A673 (cell line): Measurements from ENCODE around the gene EFCAB8. TPM values are rescaled to one million over a fixed set of nuclear protein-coding genes. Genes with fewer than 3 reads are reported as not detected.

Experiments used
- BruUV-seq: library from RNA; stranded (reverse); fragments of 400-500 nt; replicated peaks from 2 replicates; lab custom pipeline; 2021; lab: Mats Ljungman, UMichigan
- CTCF ChIA-PET: fragments of 300-600 bp; sonication (Branson Sonifier 250); formaldehyde crosslinking; loops from one replicate; lab custom pipeline; 2022; ENCODE audit warnings: antibody characterized with exemption; lab: Charles Lee
- POLR2A ChIA-PET: fragments of 300-600 bp; sonication (Branson Sonifier 250); formaldehyde crosslinking; loops from one replicate; lab custom pipeline; 2022; ENCODE audit warnings: antibody characterized with exemption; ENCODE audit not compliant: low non-redundant PET; lab: Charles Lee
- DNase-seq: peaks from one replicate; pipeline ENCODE4 v3.0.0-alpha.2; 2015; ENCODE audit warnings: low spot score
- H3K27ac ChIP-seq: fragments of 200-600 bp; sonication (generic); 2 replicates; pipeline ENCODE4 v1.5.1; 2016; ENCODE audit warnings: mixed run types, low read depth, mild to moderate bottlenecking, mixed read lengths, antibody characterized with exemption, low read length; ENCODE audit not compliant: poor library complexity, severe bottlenecking
- H3K27me3 ChIP-seq: fragments of 200-600 bp; sonication (generic); replicated peaks from 2 replicates; pipeline ENCODE4 v1.6.1; 2017; ENCODE audit warnings: mixed run types, low read depth, mild to moderate bottlenecking, mixed read lengths, antibody characterized with exemption, low read length; ENCODE audit not compliant: insufficient read depth, poor library complexity
- H3K36me3 ChIP-seq: fragments of 200-600 bp; sonication (generic); 2 replicates; pipeline ENCODE4 v1.6.1; 2016; ENCODE audit warnings: mixed run types, mild to moderate bottlenecking, mixed read lengths, antibody characterized with exemption, low read length; ENCODE audit not compliant: insufficient read depth, poor library complexity, severe bottlenecking
- H3K4me1 ChIP-seq: fragments of 200-600 bp; sonication (generic); 2 replicates; pipeline ENCODE4 v1.6.1; 2017; ENCODE audit warnings: mixed run types, mild to moderate bottlenecking, mixed read lengths, antibody characterized with exemption, low read length; ENCODE audit not compliant: insufficient read depth, poor library complexity, severe bottlenecking
- H3K4me3 ChIP-seq: fragments of 200-600 bp; sonication (generic); 2 replicates; pipeline ENCODE4 v1.5.1; 2016; ENCODE audit warnings: low read depth, mixed run types, mild to moderate bottlenecking, mixed read lengths, low read length; ENCODE audit not compliant: poor library complexity, severe bottlenecking
- H3K9me3 ChIP-seq: fragments of 200-600 bp; sonication (generic); 2 replicates; pipeline ENCODE4 v1.6.1; 2016; ENCODE audit warnings: mixed run types, low read depth, mild to moderate bottlenecking, mixed read lengths, antibody characterized with exemption, low read length; ENCODE audit not compliant: poor library complexity, severe bottlenecking
- EZH2 ChIP-seq: fragments of 200-600 bp; sonication (generic); IDR thresholded peaks from 2 replicates; pipeline ENCODE4 v1.6.1; 2017; ENCODE audit warnings: borderline replicate concordance, low read depth, mild to moderate bottlenecking, mixed read lengths, antibody characterized with exemption, low read length; ENCODE audit not compliant: poor library complexity, severe bottlenecking
- intact Hi-C: fragments of 100-400 bp; cut with micrococcal nuclease; formaldehyde crosslinking; loops from one replicate; pipeline ENCODE4 v1.10.0; 2022; ENCODE audit not compliant: unreplicated experiment
- total RNA-seq: library from RNA; stranded (reverse); gene quantifications from 2 replicates; pipeline ENCODE4 v1.2.3, GENCODE V29; 2021
- TF ChIP-seq, protein P1 (sequence below): fragments of 300-800, 200-600 bp; sonication (generic); conservative IDR thresholded peaks from 2 replicates; pipeline ENCODE4 v1.5.1; 2017; ENCODE audit warnings: low read depth, mild to moderate bottlenecking, antibody characterized with exemption, low read length, moderate library complexity, mixed read lengths

Gene EFCAB8
- total RNA-seq, 1 experiment from 2014 or later: not detected

DNA sequence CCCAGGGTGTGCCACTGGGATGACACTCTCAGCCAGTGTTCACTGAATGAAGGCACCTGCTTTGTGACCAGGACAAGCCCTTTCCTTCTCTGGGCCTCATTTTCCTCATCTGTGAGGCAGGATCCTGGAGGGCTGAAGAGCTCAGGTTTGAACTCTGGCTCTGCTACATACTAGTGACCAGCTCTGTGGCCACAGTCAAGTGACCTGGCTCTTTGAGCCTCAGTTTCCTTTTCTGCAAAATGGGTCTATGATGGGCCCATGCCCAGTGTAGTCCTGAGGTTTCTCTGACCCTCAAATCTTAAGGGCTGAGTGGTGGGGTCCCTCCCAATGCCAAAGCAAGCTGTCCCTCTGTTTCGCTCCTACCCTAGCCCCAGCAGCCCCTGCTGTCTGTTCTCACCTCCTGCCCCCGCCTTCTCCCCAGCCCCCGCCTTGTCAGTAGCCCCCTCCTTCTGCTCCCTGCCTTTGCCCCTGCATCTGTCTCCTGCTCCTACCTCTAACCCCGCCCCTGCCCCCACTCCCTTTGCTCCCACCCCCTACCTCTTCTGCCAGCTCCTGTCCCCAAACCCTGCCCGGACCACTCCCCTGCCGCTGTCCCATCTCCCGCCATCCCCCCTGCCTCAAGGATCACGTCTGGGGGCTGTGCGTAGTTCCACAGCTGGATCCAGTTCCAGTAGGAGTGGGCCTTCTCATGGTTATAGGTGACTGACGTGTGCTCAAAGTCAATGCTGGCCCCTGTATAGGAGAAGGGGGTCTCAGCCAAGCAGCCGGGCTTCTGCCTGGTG, 128.5 kb downstream of the EFCAB8 start:
- BruUV-seq: no TSS peak
- Histone ChIP-seq H3K9me3 (no peaks in the 10 kb centered on the region), H3K4me3 (no peak overlapping the region), H3K27ac (no peak overlapping the region), H3K4me1 (no peaks in the 10 kb centered on the region), H3K27me3 (no peaks in the 10 kb centered on the region), H3K36me3 (no peaks in the 10 kb centered on the region)
- intact Hi-C loops: no loop called here
- ChIA-PET POLR2A (interaction anchor here (0.6 kb wide), 1 partner anchor 598 kb away, joined by 4 read pairs; no protein-coding TSS in a partner anchor), CTCF (no interaction called here)
- TF ChIP-seq, protein P1, sequence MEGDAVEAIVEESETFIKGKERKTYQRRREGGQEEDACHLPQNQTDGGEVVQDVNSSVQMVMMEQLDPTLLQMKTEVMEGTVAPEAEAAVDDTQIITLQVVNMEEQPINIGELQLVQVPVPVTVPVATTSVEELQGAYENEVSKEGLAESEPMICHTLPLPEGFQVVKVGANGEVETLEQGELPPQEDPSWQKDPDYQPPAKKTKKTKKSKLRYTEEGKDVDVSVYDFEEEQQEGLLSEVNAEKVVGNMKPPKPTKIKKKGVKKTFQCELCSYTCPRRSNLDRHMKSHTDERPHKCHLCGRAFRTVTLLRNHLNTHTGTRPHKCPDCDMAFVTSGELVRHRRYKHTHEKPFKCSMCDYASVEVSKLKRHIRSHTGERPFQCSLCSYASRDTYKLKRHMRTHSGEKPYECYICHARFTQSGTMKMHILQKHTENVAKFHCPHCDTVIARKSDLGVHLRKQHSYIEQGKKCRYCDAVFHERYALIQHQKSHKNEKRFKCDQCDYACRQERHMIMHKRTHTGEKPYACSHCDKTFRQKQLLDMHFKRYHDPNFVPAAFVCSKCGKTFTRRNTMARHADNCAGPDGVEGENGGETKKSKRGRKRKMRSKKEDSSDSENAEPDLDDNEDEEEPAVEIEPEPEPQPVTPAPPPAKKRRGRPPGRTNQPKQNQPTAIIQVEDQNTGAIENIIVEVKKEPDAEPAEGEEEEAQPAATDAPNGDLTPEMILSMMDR: no peak
- no peak for TF ChIP-seq EZH2
- no peak for DNase-seq

DNA sequence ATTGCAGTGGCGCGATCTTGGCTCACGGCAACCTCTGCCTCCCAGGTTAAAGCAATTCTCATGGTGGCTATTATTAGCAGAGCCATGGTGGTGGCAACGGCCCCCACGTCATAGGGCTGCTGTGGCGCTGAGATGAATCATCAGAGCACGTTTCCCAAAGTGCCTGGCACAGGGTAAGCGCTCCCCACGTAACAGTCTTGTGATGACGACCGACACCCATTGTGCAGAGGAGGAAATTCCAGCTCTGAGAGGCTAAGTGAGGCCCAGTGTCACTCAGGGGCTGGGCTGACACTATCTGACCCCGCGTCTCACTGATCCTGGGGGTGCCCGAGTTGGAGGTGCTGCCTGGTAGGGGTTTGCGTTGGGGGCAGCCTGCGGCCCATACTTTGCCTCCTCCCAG, 129.3 kb downstream of the EFCAB8 start:
- Histone ChIP-seq H3K4me3 (no peak overlapping the region), H3K9me3 (no peaks in the 10 kb centered on the region), H3K27ac (no peak overlapping the region), H3K4me1 (no peaks in the 10 kb centered on the region), H3K36me3 (no peaks in the 10 kb centered on the region), H3K27me3 (no peaks in the 10 kb centered on the region)
- BruUV-seq: no TSS peak
- no peak for DNase-seq
- TF ChIP-seq, protein P1: no peak
- TF ChIP-seq EZH2: no peak
- intact Hi-C loops: no loop called here
- POLR2A ChIA-PET: no interaction called here
- CTCF ChIA-PET: no interaction called here

DNA sequence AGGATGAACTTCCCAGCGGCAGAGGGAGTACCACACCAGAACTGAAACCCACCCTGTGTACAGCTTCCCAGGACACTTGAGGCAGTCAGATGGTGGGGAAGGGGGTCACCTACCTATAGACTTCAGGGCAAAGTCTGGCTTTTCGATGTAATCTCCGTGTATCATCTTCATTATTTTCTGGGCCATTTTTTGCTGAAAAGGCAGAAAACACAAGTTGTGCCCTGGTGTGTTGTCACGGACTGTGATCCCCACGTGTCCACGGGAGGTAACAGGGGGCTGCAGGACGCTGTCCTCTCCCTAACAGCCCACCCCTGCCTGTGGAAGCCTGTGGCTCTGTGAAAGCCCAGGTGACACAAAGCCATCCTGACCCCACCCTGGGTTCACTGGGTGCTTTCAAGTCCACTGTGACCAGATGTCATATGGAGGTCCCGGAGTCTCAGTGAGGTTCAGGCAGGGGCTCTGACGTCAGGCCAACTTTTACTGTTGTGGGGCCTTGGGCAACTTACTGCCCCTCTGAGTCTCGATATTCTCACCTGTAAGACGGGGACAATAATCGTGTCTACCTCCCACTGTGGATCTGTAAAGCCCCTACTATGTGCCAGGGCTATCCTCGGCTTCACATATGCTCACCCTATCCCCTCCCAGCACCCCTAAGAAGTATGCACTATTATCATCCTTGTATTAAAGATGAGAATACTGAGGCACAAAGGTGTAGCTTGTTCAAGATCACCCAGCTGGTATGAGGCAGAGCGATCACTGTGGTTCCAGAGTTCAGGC, 131.0 kb downstream of the EFCAB8 start:
- no TSS peak for BruUV-seq
- Histone ChIP-seq H3K36me3 (no peaks in the 10 kb centered on the region), H3K4me3 (no peak overlapping the region), H3K9me3 (no peaks in the 10 kb centered on the region), H3K4me1 (no peaks in the 10 kb centered on the region), H3K27me3 (no peaks in the 10 kb centered on the region), H3K27ac (no peak overlapping the region)
- ChIA-PET POLR2A (no interaction called here), CTCF (no interaction called here)
- DNase-seq: no peak
- no peak for TF ChIP-seq EZH2
- TF ChIP-seq, protein P1: no peak
- intact Hi-C loops: no loop called here
